ENCODE data around the gene LYSMD2.
A peak's percentile ranks its signal among the peaks of the same experiment; 100 is the strongest.

Gene LYSMD2

DNA sequence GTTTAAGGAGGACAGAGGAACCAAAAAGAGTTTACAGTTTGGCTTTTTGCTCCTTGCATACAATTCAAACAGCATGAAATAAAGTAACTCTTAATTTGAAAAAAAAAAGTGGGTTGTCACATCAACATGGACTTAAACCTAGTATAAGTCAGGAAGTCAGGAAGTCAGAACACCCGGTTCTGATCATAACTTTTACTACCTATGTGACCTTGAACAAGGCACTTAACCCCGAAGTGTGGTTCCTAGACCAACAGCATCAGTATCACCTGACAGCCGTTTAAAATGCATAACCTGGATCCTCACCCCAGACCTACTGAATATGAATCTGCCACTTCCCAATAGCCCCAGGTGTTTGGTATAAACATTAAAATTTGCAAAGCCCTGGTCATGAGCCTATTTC is 18.7 kb downstream of the LYSMD2 start:
- no peak for DNase-seq (ENCODE audit: low read depth)

DNA sequence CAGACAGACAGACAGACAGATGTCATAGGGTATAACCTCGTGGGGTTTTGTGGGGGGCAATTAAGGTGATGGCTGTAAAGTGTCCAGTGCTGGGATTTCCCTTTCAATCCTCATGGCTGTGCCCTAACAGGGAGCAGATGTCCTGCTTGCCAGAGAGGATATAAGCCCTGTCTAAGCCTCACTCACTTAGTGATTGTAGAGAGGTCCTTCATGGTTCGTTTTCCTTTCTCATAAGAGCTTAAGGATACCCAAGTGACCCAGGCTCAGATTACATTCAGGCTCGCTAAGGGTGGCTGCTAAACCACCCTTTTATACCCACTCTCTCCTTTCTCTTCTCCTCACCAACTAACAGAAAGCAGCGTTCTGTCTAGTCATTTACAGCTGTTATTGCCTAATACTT is 19.2 kb downstream of the LYSMD2 start:
- no peak for DNase-seq (ENCODE audit: low read depth)

DNA sequence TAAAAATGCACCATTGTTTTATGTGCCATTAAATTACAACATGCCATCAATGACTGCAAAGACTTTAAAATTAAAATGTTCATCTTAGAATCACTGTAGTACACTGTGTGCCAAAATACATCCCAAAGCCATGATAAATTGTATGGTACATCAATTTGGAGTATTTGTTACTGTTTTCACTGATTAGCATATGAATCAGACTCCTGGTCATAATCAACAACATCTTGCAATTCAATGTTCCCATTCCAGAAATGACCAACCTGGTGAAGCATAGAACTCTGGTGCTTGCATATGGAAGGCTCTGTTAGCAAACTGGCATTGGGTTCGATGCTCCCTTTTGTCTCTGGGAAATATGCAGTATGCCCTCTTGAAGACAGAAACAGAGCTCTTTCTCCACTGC is 22.5 kb downstream of the LYSMD2 start:
- no peak for DNase-seq (ENCODE audit: low read depth)

DNA sequence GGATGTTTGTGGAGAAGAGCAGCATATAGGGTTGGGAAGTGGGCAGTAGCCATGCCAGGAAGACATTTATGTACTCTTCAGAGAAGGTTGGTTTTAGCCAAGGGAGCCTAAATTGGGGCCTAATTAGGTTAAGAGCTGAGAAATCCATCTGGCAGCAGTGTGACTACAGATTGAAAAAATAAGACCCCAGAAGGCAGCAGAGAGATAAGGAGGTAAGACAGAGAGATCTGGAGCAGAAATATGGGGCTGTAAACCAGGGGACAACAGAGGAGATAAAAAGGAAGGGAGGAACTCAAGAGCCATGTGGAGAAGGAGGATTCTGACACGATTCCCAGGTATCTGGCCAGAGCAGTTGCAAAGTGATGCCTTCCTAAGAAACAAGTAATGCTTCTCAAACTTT is 23.3 kb downstream of the LYSMD2 start:
- no peak for DNase-seq (ENCODE audit: low read depth)

DNA sequence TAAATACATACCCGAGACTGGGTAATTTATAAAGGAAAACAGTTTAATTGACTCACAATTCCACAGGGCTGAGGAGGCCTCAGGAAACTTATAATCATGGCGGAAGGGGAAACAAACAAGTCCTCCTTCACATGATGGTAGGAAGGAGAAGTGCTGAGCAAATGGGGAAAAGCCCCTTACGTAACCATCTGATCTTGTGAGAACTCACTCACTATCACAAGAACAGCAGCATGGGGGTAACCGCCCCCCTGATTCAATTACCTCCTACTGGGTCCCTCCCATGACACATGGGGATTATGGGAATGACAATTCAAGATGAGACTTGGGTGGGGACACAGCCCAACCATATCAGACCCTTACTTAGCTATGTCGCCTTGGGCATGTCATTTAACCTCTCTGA is 28.4 kb downstream of the LYSMD2 start:
- DNase-seq (ENCODE audit: low read depth) = no peak

DNA sequence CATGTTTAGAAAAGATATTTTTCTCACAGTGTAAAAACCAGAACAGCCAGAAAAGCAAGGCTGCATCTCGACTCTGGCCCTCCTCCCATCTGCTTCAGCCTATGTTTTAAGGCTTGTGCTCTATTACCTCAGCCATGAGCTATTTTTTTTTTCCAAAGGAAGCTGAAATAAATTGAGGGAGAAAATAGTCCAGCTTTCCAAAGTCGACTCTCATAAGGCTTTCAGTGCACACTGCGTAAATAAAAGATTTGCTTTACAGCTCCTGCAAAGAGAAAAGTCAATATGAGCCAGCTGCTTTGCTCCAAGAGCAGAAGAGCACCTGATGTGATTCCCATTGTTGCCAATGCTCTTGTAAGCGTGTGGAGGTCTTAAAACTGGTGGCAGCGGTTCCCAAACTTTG is 29.4 kb downstream of the LYSMD2 start:
- no peak for DNase-seq (ENCODE audit: low read depth)

DNA sequence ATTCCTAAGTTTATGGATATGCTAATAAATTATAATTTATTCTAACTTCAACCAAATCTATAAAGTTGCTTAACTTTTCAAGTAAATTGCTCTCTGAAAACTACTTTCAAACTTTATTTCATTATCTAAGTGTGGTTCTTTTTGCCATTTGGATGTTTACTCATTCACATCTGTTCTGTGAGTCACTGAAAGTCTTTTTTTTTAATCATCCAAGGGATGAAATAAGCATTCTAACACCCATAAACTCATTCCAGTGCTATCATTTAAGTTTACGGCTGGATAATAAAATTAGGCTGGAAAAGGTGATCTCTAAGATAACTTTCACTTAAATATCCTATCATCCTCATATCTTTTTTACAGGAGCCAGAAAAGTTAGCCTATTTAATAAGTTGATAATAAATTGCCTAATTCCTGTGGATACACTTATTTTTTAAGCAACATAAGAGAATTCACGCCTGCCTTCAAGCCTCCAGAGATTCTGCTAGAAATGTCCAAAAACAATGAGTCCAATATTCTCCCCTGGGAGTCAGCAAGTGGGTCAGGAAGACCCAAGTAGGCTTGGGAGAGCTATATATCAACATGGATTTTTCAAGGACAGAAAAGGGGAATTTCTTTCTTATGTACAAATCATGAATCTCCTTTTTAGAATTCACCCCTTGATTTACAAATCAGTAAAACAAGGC is 30.4 kb downstream of the LYSMD2 start:
- no peak for DNase-seq (ENCODE audit: low read depth)

DNA sequence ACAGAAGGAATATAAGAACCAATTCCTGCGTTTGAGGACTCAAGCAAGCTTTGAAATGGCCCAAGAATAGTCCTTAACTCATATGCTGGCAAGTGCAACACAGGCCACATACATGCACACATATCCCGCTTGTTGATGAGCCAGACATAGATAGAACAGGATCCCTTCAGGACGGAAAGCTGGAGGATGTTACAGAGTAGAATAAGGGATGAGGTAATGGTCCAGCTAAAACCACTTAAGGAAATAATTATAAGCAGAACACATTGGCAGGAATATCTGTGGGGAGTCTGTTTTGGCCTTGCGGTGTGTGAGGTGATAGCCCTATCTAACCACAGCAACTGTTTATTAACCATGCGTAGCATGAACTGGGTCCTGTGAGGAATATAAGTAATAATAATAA is 31.2 kb downstream of the LYSMD2 start:
- no peak for DNase-seq (ENCODE audit: low read depth)

DNA sequence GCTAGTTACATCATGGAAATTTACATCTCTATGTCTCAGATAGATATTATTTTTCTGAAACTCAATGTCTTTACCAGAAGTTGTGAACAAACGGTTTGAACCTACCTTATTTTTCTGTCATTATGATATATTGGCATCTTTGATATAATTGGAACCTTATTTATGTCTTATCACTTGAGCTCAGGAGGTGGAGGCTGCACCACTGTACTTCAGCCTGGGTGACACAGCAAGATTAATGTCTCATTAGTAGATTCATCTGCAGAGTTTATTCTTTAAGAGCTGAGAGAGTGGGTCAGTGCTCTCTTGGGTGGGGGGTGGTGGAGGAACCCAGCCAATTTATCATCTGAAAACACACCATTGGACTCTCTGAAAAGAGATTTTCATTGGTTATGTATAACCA is 34.7 kb downstream of the LYSMD2 start:
- no peak for DNase-seq (ENCODE audit: low read depth)

DNA sequence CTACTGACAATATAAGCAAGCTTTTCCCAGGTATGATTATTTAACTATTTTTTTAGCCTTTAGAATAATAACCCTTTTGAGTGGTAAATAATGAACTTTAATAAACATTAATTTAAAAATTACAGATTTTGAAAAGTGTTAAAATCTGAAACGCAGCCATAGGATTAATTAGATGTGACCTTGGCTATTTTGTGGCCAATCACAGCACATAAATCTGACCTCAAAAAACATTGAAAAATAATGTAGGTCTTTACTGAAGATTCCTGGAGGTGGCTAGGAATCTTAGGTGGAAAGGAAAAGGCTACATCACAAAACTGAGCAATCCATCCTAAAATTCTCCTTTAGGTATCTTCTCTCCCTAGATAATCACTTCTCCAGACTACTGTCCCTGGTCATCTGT is 38.1 kb downstream of the LYSMD2 start:
- DNase-seq (ENCODE audit: low read depth) = no peak

DNA sequence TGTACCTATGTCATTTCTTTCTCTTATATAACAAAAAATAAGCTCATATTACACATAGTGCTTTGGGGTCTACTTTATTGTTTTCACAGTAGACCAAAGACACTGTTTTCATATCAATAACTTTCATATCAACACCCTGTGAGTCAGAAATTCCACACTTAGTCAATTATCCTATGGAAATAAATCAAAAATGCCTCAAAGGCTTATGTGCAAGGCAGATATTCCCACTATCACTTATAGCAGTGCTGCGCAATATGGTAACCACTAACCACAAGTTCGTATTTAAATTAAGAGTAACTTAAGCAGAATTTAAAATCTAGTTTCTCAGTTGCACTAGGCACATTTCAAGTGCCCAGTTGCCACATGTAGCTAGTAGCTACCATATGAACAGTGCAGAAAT is 40.3 kb downstream of the LYSMD2 start:
- DNase-seq (ENCODE audit: low read depth) = no peak

DNA sequence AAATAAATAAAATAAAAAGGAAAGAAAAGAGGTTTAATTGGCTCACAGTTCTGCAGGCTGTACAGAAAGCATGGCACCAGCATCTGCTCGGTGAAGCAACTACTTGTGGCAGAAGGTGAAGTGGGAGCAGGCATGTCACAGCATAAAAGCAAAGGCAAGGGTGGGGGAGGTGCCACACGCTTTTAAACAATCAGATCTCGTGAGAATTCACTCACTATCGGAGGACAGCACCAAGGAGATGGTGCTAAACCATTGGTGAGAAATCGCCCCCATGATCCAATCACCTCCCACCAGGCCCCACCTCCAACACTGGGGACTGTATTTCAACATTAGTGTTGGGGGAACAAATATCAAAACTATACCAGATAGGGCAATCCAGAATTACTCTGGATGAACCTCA is 40.9 kb downstream of the LYSMD2 start:
- no peak for DNase-seq (ENCODE audit: low read depth)

DNA sequence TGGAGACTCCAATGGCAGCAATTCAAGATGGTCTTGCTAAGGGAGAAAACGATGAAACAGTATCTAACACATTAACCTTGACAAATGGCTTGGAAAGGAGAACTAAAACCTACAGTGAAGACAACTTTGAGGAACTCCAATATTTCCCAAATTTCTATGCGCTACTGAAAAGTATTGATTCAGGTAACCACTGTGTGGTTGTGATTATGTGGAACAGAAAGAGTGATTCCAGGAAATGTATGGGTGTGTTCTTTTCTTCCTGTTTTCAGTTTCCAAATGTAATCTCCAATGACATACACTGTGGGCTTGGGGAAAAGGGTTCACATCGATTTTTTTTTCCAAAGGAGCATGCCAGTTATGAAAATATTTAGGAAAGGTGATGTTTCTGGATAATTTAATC is 45.3 kb downstream of the LYSMD2 start:
- no peak for DNase-seq (ENCODE audit: low read depth)

DNA sequence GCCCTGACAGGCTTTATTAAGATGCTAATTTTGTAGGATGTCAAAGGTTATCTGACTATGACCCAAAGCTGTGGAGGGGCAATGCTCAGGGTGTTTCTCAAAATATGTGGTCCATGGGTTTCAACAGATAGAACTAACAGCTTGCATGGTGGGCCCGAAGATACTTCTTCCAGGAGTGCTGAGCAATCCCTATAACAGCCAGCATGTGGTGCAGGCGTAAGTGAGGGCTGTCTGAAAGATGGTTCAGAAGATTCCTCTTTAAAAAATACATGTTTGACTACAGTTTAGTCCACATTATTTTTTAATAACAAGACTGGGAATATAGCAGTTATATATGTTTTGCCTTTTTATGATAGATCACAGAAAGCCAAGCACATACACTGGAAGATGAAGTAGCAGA is 48.6 kb downstream of the LYSMD2 start:
- no peak for DNase-seq (ENCODE audit: low read depth)

DNA sequence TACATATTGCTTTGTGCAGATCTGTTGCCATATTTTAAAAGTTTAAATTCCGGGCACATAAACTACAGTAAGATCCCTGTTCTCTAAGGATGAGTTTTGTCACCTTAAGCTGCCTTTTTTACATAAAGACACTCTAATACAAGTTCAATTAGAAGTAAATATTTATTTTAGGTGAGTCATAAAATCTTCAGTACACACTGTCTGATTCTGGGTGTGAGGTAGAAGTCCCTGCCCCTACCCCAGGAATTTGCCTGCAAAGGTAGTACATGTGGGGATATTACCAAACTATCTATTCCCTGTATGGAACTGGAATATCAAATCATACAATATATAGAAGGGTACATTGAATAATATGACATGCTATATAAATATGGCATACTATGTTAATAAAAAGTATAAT is 49.9 kb downstream of the LYSMD2 start:
- DNase-seq (ENCODE audit: low read depth) = no peak

DNA sequence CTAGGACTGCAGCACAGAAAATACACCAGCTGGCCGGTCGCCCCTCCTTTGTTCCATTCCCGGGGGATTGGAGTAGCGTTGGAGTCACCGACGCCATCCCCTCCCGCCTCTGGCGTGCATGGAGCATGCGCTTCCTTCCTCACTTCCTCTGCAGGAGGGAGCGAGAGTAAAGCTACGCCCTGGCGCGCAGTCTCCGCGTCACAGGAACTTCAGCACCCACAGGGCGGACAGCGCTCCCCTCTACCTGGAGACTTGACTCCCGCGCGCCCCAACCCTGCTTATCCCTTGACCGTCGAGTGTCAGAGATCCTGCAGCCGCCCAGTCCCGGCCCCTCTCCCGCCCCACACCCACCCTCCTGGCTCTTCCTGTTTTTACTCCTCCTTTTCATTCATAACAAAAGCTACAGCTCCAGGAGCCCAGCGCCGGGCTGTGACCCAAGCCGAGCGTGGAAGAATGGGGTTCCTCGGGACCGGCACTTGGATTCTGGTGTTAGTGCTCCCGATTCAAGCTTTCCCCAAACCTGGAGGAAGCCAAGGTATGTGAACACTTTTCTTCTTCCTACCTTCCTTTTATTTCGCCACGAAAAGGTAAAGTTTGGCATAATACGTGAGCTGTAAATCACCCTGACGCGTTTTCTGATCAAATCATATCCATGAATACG is 56.0 kb downstream of the LYSMD2 start, which contains the start of gene SCG3:
Gene SCG3 (plus strand): TSS at position 201 of the 661 bp plus-strand sequence. CDS start 253 bp downstream, at position 454.
- DNase-seq (ENCODE audit: low read depth) = peak; percentile 15

DNA sequence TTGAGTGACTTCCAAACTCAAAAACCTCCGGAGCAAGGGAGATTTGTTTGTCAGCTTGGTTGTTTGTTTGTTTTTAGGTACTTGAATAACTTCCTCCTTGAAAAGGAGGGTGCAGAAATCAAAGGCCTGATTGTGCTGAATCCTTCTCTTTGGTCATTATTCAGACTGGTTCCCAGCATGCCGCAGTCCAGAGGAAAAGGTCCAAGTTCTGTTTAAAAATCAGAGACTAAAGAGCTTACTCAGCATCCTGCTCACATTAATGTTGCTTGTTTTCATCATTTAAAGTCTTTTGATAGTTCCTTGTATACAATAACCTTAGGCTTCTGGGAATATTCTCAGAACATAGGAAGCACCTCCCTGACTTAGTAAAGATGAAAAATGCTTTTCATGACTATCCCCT is 57.1 kb downstream of the LYSMD2 start:
- DNase-seq (ENCODE audit: low read depth) = no peak

DNA sequence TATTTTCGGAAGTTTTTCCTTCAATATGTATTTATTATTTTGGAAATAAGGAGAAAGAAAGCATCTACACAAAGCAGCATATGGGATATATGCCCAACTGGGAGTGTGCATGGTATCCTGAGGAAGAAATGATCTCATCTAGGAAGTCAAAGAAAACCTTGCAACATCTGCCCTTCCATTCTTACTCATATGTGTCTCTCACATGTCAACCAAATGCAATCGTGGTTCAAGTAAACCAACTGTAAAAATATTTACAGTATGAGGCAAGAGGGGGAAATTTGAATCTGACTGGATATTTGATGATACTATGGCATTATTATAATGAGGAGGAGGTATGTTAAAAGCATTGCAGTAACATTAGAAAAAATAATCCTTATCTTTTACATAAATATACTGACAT is 59.4 kb downstream of the LYSMD2 start:
- no peak for DNase-seq (ENCODE audit: low read depth)

DNA sequence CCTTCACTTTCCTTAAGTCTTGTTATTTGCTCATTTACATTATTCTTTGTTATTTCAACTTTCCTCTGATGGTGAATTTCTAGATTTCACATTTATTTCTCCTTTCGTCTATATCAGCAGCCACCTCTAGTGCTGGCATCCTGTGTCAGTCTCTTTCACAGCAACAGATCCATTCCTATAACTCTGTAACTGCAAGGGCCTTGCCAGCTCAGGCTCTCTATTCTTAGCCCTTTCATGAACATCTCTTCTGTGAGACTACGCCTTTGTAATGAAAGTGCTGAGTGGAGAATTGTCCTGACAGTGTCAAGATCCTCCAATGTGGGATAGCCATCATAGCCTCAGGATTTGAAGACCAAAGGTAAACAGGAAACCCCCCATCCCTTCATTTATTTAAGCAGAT is 60.0 kb downstream of the LYSMD2 start:
- no peak for DNase-seq (ENCODE audit: low read depth)

DNA sequence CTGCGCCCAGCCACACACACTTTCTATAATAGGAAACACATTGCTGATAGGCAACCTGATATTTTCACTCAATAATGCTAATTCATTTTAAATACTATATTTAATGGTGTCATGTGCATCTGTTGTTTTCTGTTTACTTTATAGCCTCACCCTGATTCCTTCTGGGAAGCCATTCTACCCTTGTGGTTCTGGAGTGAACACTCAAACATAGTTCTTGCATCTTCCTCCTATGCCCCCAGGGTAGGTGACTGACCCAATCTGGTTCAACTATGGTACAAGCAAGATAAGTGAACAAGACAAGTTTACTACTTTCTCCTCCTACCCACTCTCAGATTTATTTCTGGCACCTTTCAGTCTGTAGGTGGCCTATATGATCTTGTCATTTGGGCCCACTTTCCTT is 60.4 kb downstream of the LYSMD2 start:
- DNase-seq (ENCODE audit: low read depth) = no peak

DNA sequence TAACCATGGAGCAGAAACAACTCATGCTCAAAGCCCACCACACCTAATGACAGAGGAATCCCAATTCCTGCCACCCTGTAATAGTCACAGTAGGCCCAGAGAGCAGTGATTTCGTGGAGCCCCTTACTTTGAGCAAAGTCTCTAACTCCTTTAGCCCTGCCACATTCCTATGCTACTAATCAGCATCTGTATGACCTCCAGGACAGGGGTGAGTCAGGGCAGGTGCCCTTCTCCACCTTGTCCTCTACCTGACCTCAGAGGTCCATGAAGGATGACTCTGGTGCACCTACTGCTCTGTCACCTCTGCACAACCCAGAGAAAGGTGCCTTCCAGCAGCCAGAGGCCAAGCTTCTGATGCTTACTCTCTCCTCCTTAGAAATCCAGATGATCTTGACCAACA is 62.2 kb downstream of the LYSMD2 start:
- no peak for DNase-seq (ENCODE audit: low read depth)
